HG03439 (cell line): ENCODE data around the gene ZC3HAV1L.
"Not testable (repeated sequence)": the region's sequence is repeated elsewhere in the genome, so short reads cannot be mapped to it uniquely, and the experiment has no call there.

Source experiments
- ATAC-seq: cut with Tn5 transposase; IDR thresholded peaks from one replicate; pipeline ENCODE4 v1.9.1; 2021; ENCODE audit warnings: mild to moderate bottlenecking, moderate library complexity; ENCODE audit not compliant: unreplicated experiment

Gene ZC3HAV1L

GRCh38 chr7:139022286-139022685 lies 13.6 kb downstream of the ZC3HAV1L start:
- no peak for ATAC-seq

- ATAC-seq: no peak
Observed at GRCh38 chr7:139018910-139019309, 16.9 kb downstream of the ZC3HAV1L start.

GRCh38 chr7:139016931-139017511 lies 18.8 kb downstream of the ZC3HAV1L start:
- peak; percentile 66 for ATAC-seq

GRCh38 chr7:139011373-139011772 lies 24.5 kb downstream of the ZC3HAV1L start:
- ATAC-seq: no peak

- no peak for ATAC-seq
Observed at GRCh38 chr7:139004321-139005090, 31.3 kb downstream of the ZC3HAV1L start.

GRCh38 chr7:138999414-138999813 lies 36.4 kb downstream of the ZC3HAV1L start:
- ATAC-seq: no peak

- ATAC-seq: no peak
Observed at GRCh38 chr7:138992052-138992531, 43.8 kb downstream of the ZC3HAV1L start.

- no peak for ATAC-seq
Observed at GRCh38 chr7:138987686-138988085, 48.2 kb downstream of the ZC3HAV1L start.

- no peak for ATAC-seq
Observed at GRCh38 chr7:138982204-138982623, 53.6 kb downstream of the ZC3HAV1L start.

- ATAC-seq: peak; percentile 82
Observed at GRCh38 chr7:138981332-138982203, 54.3 kb downstream of the ZC3HAV1L start, which contains the start of gene KIAA1549. TSS of gene KIAA1549 (minus strand) at chr7:138981389. CDS start at chr7:138981269, 120 bp downstream.

GRCh38 chr7:138980563-138981291 lies 55.1 kb downstream of the ZC3HAV1L start:
- ATAC-seq: peak; percentile 42

- ATAC-seq: no peak
Observed at GRCh38 chr7:138979988-138980562, 55.8 kb downstream of the ZC3HAV1L start.

- no peak for ATAC-seq
Observed at GRCh38 chr7:138979226-138979979, 56.4 kb downstream of the ZC3HAV1L start.

GRCh38 chr7:138978541-138979184 lies 57.2 kb downstream of the ZC3HAV1L start:
- ATAC-seq: no peak

- not testable (repeated sequence) for ATAC-seq
Observed at GRCh38 chr7:138976161-138976560, 59.7 kb downstream of the ZC3HAV1L start.
